ENCODE measurements around the gene ADIPOQ. TPM values are rescaled to one million over a fixed set of nuclear protein-coding genes. Genes with fewer than 3 reads are reported as not detected.

ADIPOQ gene
- total RNA-seq, 4 donors from 2014 or later, result 0.38 to 5.8 (median 0.61) TPM

GRCh38 chr3:186828340-186828739 is 14.2 kb upstream of the ADIPOQ start:
- no peak overlapping the region for H3K4me3 ChIP-seq
- H3K36me3 ChIP-seq, result no peaks in the 10 kb centered on the region
- H3K27me3 ChIP-seq, result peaks cover 0 to 21% of the 10 kb centered on the region in 2 donors
- no peak for TF ChIP-seq POLR2A (IDR thresholded peaks at IDR 0.05)
- TF ChIP-seq CTCF (IDR thresholded peaks at IDR 0.05), result no peak
- peaks cover 0 to 14% (median 11%) of the 10 kb centered on the region in 4 donors for H3K4me1 ChIP-seq
- DNase-seq, result peak in 1 of 3 donors; percentile 39
- no peaks in the 10 kb centered on the region for H3K9me3 ChIP-seq
- H3K27ac ChIP-seq, result no peak overlapping the region

- no peak for DNase-seq
- Histone ChIP-seq H3K36me3 (no peaks in the 10 kb centered on the region), H3K4me3 (no peak overlapping the region), H3K27me3 (peaks cover 0 to 8% of the 10 kb centered on the region in 2 donors), H3K4me1 (peaks cover 0 to 3% (median 0%) of the 10 kb centered on the region in 4 donors), H3K9me3 (no peaks in the 10 kb centered on the region), H3K27ac (no peak overlapping the region)
- TF ChIP-seq POLR2A (IDR thresholded peaks at IDR 0.05) (no peak), CTCF (IDR thresholded peaks at IDR 0.05) (no peak)
Measured at GRCh38 chr3:186831798-186832197, 10.7 kb upstream of the ADIPOQ start.

GRCh38 chr3:186832276-186832675 is 10.2 kb upstream of the ADIPOQ start:
- DNase-seq, result no peak
- H3K27ac ChIP-seq, result no peak overlapping the region
- H3K4me1 ChIP-seq, result peaks cover 0 to 3% (median 0%) of the 10 kb centered on the region in 4 donors
- H3K4me3 ChIP-seq, result no peak overlapping the region
- peaks cover 0 to 8% of the 10 kb centered on the region in 2 donors for H3K27me3 ChIP-seq
- H3K9me3 ChIP-seq, result no peaks in the 10 kb centered on the region
- H3K36me3 ChIP-seq, result no peaks in the 10 kb centered on the region
- no peak for TF ChIP-seq CTCF (IDR thresholded peaks at IDR 0.05)
- no peak for TF ChIP-seq POLR2A (IDR thresholded peaks at IDR 0.05)

- TF ChIP-seq CTCF (IDR thresholded peaks at IDR 0.05), result no peak
- TF ChIP-seq POLR2A (IDR thresholded peaks at IDR 0.05), result no peak
- no peaks in the 10 kb centered on the region for H3K9me3 ChIP-seq
- H3K4me3 ChIP-seq, result no peak overlapping the region
- no peaks in the 10 kb centered on the region for H3K4me1 ChIP-seq
- no peak for DNase-seq
- H3K27ac ChIP-seq, result no peak overlapping the region
- H3K27me3 ChIP-seq, result no peaks in the 10 kb centered on the region
- no peaks in the 10 kb centered on the region for H3K36me3 ChIP-seq
Measured at GRCh38 chr3:186839874-186840641, 2.5 kb upstream of the ADIPOQ start.

GRCh38 chr3:186841620-186842019 is 890 bp upstream of the ADIPOQ start:
- no peak for DNase-seq
- Histone ChIP-seq H3K4me3 (no peak overlapping the region), H3K4me1 (no peaks in the 10 kb centered on the region), H3K27ac (no peak overlapping the region), H3K9me3 (no peaks in the 10 kb centered on the region), H3K27me3 (no peaks in the 10 kb centered on the region), H3K36me3 (no peaks in the 10 kb centered on the region)
- TF ChIP-seq CTCF (IDR thresholded peaks at IDR 0.05) (no peak), POLR2A (IDR thresholded peaks at IDR 0.05) (no peak)

All from Peyer's patch (tissue), 4 donors.